GM12878 (cell line): Measurements from ENCODE around the gene TCEA2. TPM values are rescaled to one million over a fixed set of nuclear protein-coding genes. Genes with fewer than 3 reads are reported as not detected.

ENCODE experiments used
- ATAC-seq: fragments of 200-7000 bp; cut with Tn5 transposase; 3 replicates; pipeline ENCODE4 v1.9.1; 2020; ENCODE audit warnings: mild to moderate bottlenecking, moderate library complexity
- BruUV-seq: library from RNA; stranded (reverse); fragments of 400-500 nt; replicated peaks from 2 replicates; lab custom pipeline; 2021; lab: Mats Ljungman, UMichigan
- CTCF ChIA-PET: fragments of 300-600 bp; sonication (Branson Sonifier 250); formaldehyde crosslinking; extraction: SDS; loops from one replicate; lab custom pipeline; 2021; ENCODE audit warnings: inconsistent platforms; lab: Yijun Ruan, JAX
- POLR2A ChIA-PET: fragments of 350-600 bp; formaldehyde crosslinking; extraction: SDS; loops from one replicate; lab custom pipeline; 2021; ENCODE audit warnings: inconsistent platforms; lab: Charles Lee
- RAD21 ChIA-PET: fragments of 300-600 bp; sonication (Branson Sonifier 250); formaldehyde crosslinking; loops from one replicate; lab custom pipeline; 2023; ENCODE audit warnings: antibody characterized with exemption; ENCODE audit not compliant: unreplicated experiment; lab: Charles Lee
- SMC1A ChIA-PET: fragments of 300-600 bp; sonication (Branson Sonifier 250); formaldehyde crosslinking; loops from one replicate; lab custom pipeline; 2023; ENCODE audit not compliant: unreplicated experiment, uncharacterized antibody; lab: Charles Lee
- DNase-seq: peaks from one replicate; pipeline ENCODE4 v3.0.0-alpha.2; 2011; ENCODE audit warnings: low read depth, low spot score
- FAIRE-seq: peaks from 3 replicates; lab custom pipeline; 2011; peaks lifted over from hg19 to GRCh38; lab: Jason Lieb, UNC
- H2AFZ ChIP-seq: 2 replicates; pipeline ENCODE4 v1.6.0; 2011; ENCODE audit warnings: low read depth, low read length, control low read depth; ENCODE audit not compliant: control insufficient read depth
- H3K27ac ChIP-seq: 2 replicates; pipeline ENCODE4 v1.5.1; 2011; ENCODE audit warnings: control low read depth; ENCODE audit not compliant: control insufficient read depth, insufficient read depth
- H3K27me3 ChIP-seq, 2 experiments: replicated peaks in 1 of 2; 2 replicates each; pipeline versions ENCODE4 v1.6.0 to v1.6.1; 2011; ENCODE audit warnings: low read length in 1 of 2; ENCODE audit not compliant: control insufficient read depth in 2 of 2, insufficient read depth in 2 of 2
- H3K36me3 ChIP-seq, 2 experiments: 2 replicates each; pipeline ENCODE4 v1.5.1; 2011; ENCODE audit warnings: low read length in 1 of 2; ENCODE audit not compliant: control insufficient read depth in 2 of 2, insufficient read depth in 2 of 2
- H3K4me1 ChIP-seq: 2 replicates; pipeline ENCODE4 v1.6.1; 2011; ENCODE audit warnings: mild to moderate bottlenecking, low read length, moderate library complexity, mixed read lengths; ENCODE audit not compliant: control insufficient read depth, insufficient read depth
- H3K4me2 ChIP-seq: 2 replicates; pipeline ENCODE4 v1.6.0; 2011; ENCODE audit warnings: control low read depth; ENCODE audit not compliant: control insufficient read depth, insufficient read depth
- H3K4me3 ChIP-seq: fragments of 200-600 bp; sonication (generic); 2 replicates; pipeline ENCODE4 v1.5.1; 2016
- H3K79me2 ChIP-seq: 2 replicates; pipeline ENCODE4 v1.6.0; 2011; ENCODE audit warnings: low read length; ENCODE audit not compliant: control insufficient read depth, insufficient read depth
- H3K9ac ChIP-seq: 2 replicates; pipeline ENCODE4 v1.8.0; 2011; ENCODE audit warnings: low read length, control low read depth, mixed read lengths; ENCODE audit not compliant: control insufficient read depth, insufficient read depth
- H3K9me3 ChIP-seq: replicated peaks from 3 replicates; pipeline ENCODE4 v1.5.1; 2011; ENCODE audit warnings: mild to moderate bottlenecking, low read length; ENCODE audit not compliant: control insufficient read depth, insufficient read depth
- H4K20me1 ChIP-seq: 2 replicates; pipeline ENCODE4 v1.6.0; 2011; ENCODE audit not compliant: control insufficient read depth, insufficient read depth
- ATF2 ChIP-seq: IDR thresholded peaks from 2 replicates; pipeline ENCODE4 v1.6.1; 2012; ENCODE audit warnings: low read length, inconsistent platforms
- ATF3 ChIP-seq: IDR thresholded peaks from 2 replicates; pipeline ENCODE4 v1.6.1; 2011; ENCODE audit warnings: low read depth, mild to moderate bottlenecking, low read length, moderate library complexity, borderline replicate concordance; ENCODE audit errors: extremely low read depth
- BCL11A ChIP-seq: IDR thresholded peaks from 2 replicates; pipeline ENCODE4 v1.6.1; 2011; ENCODE audit warnings: low read depth, low read length
- CBX5 ChIP-seq: sonication (generic); IDR thresholded peaks from 2 replicates; pipeline ENCODE4 v1.6.1; 2016; ENCODE audit warnings: low read depth, moderate library complexity, mild to moderate bottlenecking, inconsistent platforms
- E2F4 ChIP-seq: IDR thresholded peaks from 2 replicates; pipeline ENCODE4 v1.6.1; 2012; ENCODE audit warnings: low read depth, low read length, improper control_type of control experiment
- EED ChIP-seq: sonication (generic); IDR thresholded peaks from 2 replicates; pipeline ENCODE4 v1.6.1; 2016; ENCODE audit warnings: antibody characterized with exemption, low read depth
- FOXM1 ChIP-seq: IDR thresholded peaks from 2 replicates; pipeline ENCODE4 v1.6.1; 2012; ENCODE audit warnings: low read depth, mild to moderate bottlenecking, inconsistent platforms, low read length, moderate library complexity
- GATAD2B ChIP-seq: fragments of 450-650 bp; conservative IDR thresholded peaks from 2 replicates; pipeline ENCODE4 v1.6.1; 2017; ENCODE audit warnings: low read depth, mild to moderate bottlenecking, moderate library complexity
- HDAC2 ChIP-seq: fragments of 200-600 bp; sonication (generic); IDR thresholded peaks from 2 replicates; pipeline ENCODE4 v1.6.1; 2017
- IKZF1 ChIP-seq: fragments of 450-650 bp; conservative IDR thresholded peaks from 2 replicates; pipeline ENCODE4 v1.6.1; 2017; ENCODE audit warnings: antibody characterized with exemption, mild to moderate bottlenecking
- JUND ChIP-seq: IDR thresholded peaks from 2 replicates; pipeline ENCODE4 v1.6.1; 2012; ENCODE audit warnings: low read depth, mild to moderate bottlenecking, low read length, improper control_type of control experiment, moderate library complexity
- RAD21 ChIP-seq: IDR thresholded peaks from 2 replicates; pipeline ENCODE4 v1.6.1; 2011; ENCODE audit warnings: mild to moderate bottlenecking, low read depth, low read length, moderate library complexity; ENCODE audit not compliant: insufficient read depth
- SREBF1 ChIP-seq: IDR thresholded peaks from 2 replicates; pipeline ENCODE4 v1.6.1; 2012; ENCODE audit warnings: mild to moderate bottlenecking, low read length
- SREBF2 ChIP-seq: IDR thresholded peaks from 2 replicates; pipeline ENCODE4 v1.6.1; 2012; ENCODE audit warnings: mild to moderate bottlenecking, low read length
- SRF ChIP-seq, 2 experiments: IDR thresholded peaks; 2 replicates each; pipeline ENCODE4 v1.6.1; 2011; ENCODE audit warnings: low read depth in 2 of 2, low read length in 2 of 2, mild to moderate bottlenecking in 1 of 2, moderate library complexity in 1 of 2
- WGBS: methylation state at CpG from one replicate; pipeline ENCODE4 v1.1.6; 2016; ENCODE audit warnings: low lambda C conversion rate; ENCODE audit not compliant: insufficient replicate concordance, insufficient coverage; ENCODE audit errors: missing lambda C conversion rate; 5-methylcytosine and 5-hydroxymethylcytosine counted together
- in situ Hi-C: fragments of 300-500 bp; cut with MboI; formaldehyde crosslinking; loops from 9 replicates; pipeline ENCODE4 v1.14.3; 2018; ENCODE audit warnings: mixed read lengths
- intact Hi-C: fragments of 100-400 bp; cut with micrococcal nuclease; formaldehyde crosslinking; loops from one replicate; pipeline ENCODE4 v1.14.2; 2022; ENCODE audit not compliant: unreplicated experiment
- polyA plus RNA-seq, 11 experiments: library from polyadenylated mRNA; depleted of rRNA in 4 of 11; unstranded in 6 of 11; stranded (reverse) in 5 of 11; fragments of >200 nt; fragmentation: Nextera tagmentation in 4 of 11; fragmentation: Illumina TruSeq in 1 of 11; extraction: Ambion mirVana in 4 of 11; extraction: Trizol in 1 of 11; gene quantifications; 1 replicate in 1 of 11; 2 replicates in 10 of 11; pipeline versions ENCODE4 v1.2.1 to v1.2.3, GENCODE V29; 2011 to 2016; ENCODE audit warnings: inconsistent platforms in 2 of 11, missing spikeins in 2 of 11, low read depth in 1 of 11
- total RNA-seq, 4 experiments: library from RNA; depleted of rRNA in 3 of 4; stranded (reverse); fragments of >200 nt in 3 of 4; fragmentation: Illumina TruSeq in 1 of 4; extraction: Trizol in 1 of 4; gene quantifications; 2 replicates each; pipeline versions ENCODE4 v1.2.1 to v1.2.3, GENCODE V29; 2013 to 2021
- TF ChIP-seq, protein P1 (sequence below): IDR thresholded peaks from 2 replicates; pipeline ENCODE4 v1.6.1; 2011; ENCODE audit warnings: borderline replicate concordance, low read depth, mild to moderate bottlenecking, moderate library complexity, mixed read lengths, low read length; ENCODE audit not compliant: insufficient read depth; ENCODE audit errors: extremely low read length

Gene TCEA2
- total and polyA plus RNA-seq, 10 of the 15 experiments (the other 5 are each of a cell fraction or from before 2014, with no cell fraction given) = 3.4 to 42.5 (median 13.3) TPM

GRCh38 chr20:64044484-64045247 lies 18.3 kb upstream of the TCEA2 start:
- no peaks in the 10 kb centered on the region for H4K20me1 ChIP-seq
- FAIRE-seq = no peak
- CTCF ChIA-PET = interaction anchor here (9.1 kb wide), 1 partner anchor 12 kb away, joined by 108 read pairs; no protein-coding TSS in a partner anchor
- H3K27ac ChIP-seq = no peak overlapping the region
- TF ChIP-seq FOXM1 (no peak), ATF3 (no peak), CBX5 (no peak), IKZF1 (no peak), SRF (IDR thresholded peaks at IDR 0.05; ENCODE audit: low read depth in 2 of 2, low read length in 2 of 2) (no peak), SREBF1 (no peak), E2F4 (no peak), BCL11A (no peak), ATF2 (no peak), HDAC2 (no peak), EED (no peak), GATAD2B (no peak), JUND (no peak), RAD21 (no peak), SREBF2 (no peak)
- TF ChIP-seq, protein P1, sequence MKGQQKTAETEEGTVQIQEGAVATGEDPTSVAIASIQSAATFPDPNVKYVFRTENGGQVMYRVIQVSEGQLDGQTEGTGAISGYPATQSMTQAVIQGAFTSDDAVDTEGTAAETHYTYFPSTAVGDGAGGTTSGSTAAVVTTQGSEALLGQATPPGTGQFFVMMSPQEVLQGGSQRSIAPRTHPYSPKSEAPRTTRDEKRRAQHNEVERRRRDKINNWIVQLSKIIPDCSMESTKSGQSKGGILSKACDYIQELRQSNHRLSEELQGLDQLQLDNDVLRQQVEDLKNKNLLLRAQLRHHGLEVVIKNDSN = no peak
- TF ChIP-seq, all 136 proteins: peak for 0
- ATAC-seq = no peak
- H3K9me3 ChIP-seq = no peaks in the 10 kb centered on the region
- DNase-seq = no peak
- in situ Hi-C loops (no loop called here), intact Hi-C loops (no loop called here)
- peaks cover 9% of the 10 kb centered on the region for H3K4me1 ChIP-seq
- POLR2A ChIA-PET = interaction anchor here (0.7 kb wide), 1 partner anchor 10 kb away, joined by 3 read pairs; no protein-coding TSS in a partner anchor
- SMC1A ChIA-PET = no interaction called here
- H3K4me2 ChIP-seq = no peak overlapping the region
- WGBS = 63% methylated on average over 14 of the region's 14 CpGs
- BruUV-seq = no TSS peak
- H3K27me3 ChIP-seq = peaks cover 1 to 5% of the 10 kb centered on the region in 2 experiments; a peak in 3 of 4 replicates
- H3K4me3 ChIP-seq = no peak overlapping the region
- RAD21 ChIA-PET = interaction anchor here (2.0 to 2.1 kb wide), 2 partner anchors 9 to 77 kb away, joined by 5 to 8 read pairs; no protein-coding TSS in a partner anchor
- H2AFZ ChIP-seq = no peak overlapping the region
- no peak overlapping the region for H3K9ac ChIP-seq
- no peaks in the 10 kb centered on the region for H3K36me3 ChIP-seq
- H3K79me2 ChIP-seq = no peaks in the 10 kb centered on the region
